Ecto neural progenitor cell (in vitro differentiated cells): ENCODE data around the gene DPP3.
A peak's percentile ranks its signal among the peaks of the same experiment; 100 is the strongest.

Experiments
- DNase-seq: peaks from one replicate; pipeline ENCODE4 v3.0.0-alpha.2; 2018; ENCODE audit warnings: low spot score

The DPP3 gene

DNA sequence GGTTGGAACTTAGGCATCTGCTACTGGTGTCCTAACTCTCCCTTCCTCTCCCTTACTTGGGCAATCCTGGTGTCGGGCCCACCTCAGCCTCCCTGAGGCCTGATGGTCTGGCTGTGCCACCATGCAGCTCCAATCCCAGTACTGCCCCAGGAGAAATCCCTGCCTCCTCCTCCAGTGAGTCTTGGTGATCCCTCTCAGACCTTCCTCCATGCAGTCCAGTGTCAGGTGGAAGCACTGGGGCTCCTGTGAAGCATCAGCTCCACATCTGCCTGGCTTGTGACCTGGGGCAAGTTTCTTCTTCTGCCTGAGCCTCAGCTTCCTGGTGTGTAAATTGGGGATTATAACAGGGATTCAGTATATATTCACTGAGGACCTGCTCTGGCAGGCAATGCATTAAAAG lies 15.3 kb upstream of the DPP3 start:
- no peak for DNase-seq

DNA sequence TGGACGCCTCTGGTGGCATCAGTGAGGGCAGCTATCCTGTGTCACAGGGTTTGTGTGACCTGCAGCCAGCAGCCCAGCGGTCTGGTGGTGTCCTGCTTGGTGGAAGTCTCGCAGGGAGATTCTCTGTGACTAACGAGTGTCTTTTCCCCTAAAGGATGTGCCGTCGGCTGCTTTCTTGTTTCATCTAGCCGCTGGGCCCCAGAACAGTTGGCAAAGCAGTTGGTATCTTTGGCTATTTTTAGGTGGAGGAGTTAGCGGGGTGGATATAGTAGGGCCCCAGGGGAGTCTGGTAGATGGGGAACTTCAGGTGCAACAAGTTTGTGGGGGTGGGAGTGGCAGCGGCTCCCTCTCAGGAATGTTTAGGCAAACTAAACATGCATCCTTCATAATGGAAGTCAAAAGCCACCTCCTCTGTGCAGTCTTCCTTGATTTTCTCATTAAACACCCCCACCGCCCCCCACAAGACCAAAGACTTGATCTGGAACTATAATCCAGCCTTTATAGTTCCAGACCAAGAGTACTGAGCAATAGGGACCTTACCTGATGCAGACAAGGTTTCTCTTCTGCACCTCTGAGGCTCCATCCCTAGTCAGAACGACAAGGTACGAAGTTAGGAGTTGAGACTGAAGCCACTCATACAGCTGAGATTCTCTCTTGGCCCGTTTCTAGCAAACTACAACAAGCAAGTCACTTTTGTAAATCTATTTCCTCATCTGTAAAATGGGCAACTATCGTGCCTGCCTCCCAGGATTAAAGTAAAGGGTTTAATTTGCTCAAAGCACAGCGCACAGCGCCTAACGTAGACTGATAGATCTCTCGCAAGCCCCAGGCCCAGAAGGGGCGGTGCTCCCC lies 14.6 kb upstream of the DPP3 start:
- no peak for DNase-seq

DNA sequence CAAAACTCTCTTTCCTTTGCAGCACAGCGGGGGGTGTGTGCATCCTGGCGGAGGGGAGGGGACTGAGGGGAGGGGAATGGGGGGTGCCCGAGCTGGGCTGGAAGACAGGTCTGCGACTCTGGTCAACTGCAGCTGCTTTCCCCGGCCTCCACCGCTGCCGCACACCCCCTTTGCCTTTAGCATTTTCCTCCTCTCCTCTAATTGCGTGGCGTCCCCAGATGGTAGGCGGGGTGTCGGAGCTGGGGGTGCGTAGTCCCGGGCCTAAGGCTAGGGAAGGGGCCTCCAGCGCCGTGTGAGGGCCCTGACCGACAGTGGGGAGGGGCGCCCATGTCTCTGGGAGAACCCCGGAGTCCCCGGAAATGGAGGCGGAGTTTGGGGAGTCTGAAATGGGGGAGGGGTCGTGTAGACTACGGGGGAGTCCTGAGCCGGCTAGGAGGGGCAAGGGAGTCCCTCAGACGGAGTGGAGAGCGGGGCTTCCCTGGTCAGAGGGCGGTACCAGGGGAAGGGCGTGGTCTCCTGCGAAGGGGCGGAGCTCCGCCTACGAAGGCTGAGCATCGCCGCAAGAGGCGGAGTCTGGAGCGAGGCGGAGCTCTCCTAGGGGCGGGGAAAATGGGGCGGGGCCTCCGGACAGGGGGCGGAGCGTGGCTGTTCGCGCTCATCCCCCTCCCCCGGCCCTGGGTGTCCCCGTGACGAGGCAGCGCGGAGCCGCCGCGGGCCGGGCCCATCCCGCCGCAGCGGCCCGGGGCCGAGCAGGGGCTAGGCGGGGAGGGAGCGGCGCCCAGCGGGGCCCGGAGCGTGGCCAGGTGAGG lies 13.8 kb upstream of the DPP3 start, which contains the start of gene PELI3:
Gene PELI3, plus strand, starts transcription at position 681 of the 809 bp plus-strand sequence. CDS start 1,224 bp downstream, outside the sequence.
- DNase-seq = peak; percentile 97

DNA sequence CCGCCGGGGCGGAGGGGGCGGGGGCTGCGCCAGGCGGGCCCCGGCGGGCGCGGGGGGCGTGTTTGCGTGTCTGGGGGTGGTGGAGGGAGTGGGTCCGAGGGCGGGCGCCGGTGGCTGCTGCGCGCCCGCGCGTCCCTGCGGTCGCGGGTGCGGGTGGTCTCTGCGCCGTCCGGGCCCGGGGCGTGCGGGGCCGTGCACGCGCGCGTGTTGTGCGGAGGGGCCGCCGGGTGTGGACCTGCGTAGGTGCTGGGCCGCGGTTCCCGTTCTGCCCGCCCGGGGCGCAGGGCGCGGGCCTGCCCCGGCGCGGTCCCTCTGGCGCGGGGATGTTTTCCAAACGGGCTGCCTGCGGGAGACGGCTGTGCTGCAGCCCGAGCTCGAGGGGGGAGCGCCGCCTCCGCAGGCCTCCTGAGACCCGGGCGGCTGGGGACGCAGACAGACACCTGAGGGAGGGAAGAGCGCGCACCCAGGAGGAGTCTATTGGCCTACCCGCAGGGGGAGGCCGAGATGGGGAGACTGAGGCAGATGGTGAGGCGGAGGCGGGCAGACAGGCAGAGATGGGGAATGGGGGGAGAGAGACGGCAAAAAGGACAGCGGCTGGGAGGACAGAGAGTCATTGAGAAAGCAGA lies 13.1 kb upstream of the DPP3 start:
- DNase-seq = no peak

DNA sequence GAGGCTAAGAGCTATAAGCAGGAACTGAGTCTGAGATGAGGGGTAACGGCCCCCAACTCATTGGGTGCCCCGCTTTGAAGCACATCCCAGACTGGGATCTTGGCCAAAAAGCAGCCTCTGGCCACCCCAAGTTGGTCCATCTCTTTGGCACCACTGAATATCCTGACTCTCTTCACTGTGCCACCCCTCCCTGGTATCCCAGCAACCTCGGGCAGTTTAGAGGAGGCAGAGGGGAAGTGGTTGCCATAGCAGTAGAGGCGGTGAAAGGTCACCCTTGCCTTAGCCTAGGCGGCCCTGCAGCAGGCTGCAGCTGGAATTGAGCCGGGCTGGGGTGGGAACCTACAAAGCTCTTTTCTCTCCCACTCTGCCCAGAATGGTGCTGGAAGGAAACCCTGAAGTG lies 12.5 kb upstream of the DPP3 start:
- peak; percentile 79 for DNase-seq

DNA sequence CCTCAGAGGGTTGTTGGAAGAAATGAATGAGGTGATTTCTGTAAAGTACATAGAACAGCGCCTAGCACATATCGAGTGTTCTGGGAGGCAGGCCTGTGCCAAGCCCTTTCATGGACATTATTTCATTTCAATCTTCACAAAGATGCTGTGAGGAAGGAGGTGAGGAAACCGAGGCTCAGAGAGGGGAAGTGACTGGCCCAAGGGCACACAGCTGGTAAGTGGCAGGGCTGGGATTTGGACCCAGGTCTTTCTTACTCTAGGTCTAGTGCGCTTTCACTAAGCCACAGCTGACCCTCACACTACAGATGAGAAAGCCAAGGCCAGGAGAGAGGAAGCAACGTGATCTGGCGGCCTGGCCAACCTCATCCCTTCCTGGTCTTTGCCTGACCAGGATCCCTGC lies 11.5 kb upstream of the DPP3 start:
- no peak for DNase-seq

DNA sequence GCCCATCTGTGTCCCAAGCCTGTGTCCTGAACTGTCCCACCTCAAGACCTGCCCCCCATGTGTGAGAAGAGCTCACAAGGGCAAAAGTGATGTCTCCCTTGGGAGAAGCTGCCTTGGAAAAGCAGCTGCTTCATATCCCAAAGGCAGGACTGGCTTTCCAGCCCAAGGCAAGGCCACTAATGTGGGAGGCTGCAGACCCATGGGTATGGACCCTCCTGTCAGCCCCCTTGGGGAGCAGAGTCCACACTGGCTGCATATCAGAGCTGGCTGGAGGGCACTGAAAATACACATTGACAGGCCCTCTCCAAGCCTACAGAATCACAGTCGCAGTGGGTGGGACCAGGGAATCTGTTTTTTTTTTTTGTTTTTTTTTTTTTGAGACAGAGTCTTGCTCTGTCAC lies 10.8 kb upstream of the DPP3 start:
- no peak for DNase-seq

DNA sequence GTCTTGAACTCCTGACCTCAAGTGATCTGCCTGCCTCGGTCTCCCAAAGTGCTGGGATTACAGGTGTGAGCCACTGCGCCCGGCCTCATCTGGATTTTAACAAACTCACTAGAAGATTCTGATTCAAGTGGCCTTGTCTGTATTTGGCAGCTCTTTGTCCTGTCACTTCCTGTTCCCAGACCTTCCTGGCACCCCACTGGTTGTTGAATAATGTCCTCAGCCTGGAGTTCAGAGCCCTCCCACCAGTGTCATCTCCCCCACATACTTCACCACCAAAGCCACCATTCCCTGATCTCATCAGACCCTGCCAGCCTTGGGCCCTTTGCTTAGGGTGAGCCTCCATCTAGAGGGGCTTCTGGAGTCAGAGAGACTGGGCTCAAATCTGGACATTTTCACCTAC lies 10.2 kb upstream of the DPP3 start:
- no peak for DNase-seq

DNA sequence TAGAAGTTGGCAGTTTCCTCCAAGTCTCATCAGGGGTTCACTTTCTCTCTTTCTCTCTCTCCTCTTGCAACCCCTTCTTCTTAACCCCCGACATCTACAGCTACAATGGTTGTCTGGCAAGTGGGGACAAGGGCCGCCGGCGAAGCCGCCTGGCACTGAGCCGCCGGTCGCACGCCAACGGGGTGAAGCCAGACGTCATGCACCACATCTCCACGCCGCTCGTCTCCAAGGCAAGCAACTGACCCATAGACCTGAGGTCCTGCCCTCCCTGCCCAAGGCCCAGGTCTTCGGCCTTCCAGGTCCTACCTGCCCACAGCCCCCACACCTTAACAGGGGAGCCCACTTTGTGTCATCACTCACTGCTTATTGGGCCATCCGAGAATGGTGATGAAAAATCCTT lies 9.1 kb upstream of the DPP3 start:
- no peak for DNase-seq

DNA sequence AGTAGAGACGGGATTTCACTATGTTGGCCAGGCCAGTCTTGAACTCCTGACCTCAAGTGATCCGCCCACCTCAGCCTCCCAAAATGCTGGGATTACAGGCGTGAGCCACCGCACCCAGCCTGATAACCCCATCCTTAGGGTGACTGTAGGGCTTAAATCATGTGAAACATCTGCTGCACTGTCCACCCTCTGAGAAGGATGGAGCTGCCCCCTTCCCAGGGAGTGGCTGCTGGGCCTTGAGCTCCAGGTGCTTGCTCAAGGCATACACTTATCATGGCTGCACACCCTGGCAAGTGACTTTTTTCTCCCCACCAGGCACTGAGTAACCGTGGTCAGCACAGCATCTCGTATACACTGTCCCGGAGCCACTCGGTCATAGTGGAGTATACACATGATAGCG lies 8.2 kb upstream of the DPP3 start:
- DNase-seq = no peak

DNA sequence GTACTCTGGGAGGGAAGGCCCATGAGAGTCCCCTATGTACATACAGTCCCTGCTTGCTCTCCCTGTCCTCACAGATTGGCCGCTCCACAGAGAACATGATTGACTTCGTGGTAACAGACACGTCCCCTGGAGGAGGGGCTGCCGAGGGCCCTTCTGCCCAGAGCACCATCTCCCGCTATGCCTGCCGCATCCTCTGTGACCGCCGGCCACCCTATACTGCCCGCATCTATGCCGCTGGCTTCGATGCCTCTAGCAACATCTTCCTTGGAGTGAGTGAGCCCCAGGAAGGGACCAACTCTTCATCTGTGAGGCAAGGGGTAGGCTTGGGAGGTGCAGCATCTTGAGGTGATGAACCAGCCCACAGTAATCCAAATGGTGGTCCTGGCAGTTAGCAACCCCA lies 7.1 kb upstream of the DPP3 start:
- no peak for DNase-seq

DNA sequence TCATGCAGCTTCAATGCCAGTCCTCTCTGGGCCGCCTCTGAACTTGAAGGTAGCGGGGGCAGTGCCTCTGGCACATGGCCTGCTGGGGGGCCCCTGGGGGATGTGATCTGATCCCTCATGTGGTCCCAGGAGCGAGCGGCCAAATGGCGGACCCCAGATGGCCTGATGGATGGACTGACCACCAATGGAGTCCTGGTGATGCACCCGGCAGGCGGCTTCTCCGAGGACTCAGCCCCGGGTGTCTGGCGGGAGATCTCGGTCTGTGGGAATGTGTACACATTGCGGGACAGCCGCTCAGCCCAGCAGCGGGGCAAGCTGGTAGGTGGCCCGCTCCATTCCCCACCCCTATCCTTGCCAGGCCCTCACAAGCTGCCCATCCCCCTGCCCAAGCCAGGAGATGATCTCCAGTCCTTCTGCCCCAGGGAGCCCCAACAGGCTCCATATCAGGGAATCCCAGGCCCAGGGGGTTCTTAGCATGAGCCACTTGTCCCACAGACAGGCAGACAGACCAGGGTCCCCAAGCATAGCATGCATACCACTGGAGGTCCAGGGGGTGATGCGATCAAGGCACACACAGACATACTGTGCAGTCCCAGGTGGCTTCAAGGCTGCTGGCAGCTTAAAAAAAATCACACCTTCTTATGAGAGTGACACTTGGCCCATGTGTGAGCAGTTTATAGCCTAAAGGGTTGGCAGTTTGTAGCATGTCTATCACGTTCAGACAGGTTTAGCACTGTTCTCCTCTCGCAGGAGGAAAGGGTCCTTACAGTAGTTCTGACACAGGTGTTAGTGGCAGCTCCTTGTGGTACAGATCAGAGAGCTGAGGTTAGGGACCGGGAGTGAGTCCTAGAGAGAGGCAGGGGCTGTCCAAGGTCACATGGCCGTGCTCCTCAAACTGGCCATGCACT lies 6.4 kb upstream of the DPP3 start:
- no peak for DNase-seq

DNA sequence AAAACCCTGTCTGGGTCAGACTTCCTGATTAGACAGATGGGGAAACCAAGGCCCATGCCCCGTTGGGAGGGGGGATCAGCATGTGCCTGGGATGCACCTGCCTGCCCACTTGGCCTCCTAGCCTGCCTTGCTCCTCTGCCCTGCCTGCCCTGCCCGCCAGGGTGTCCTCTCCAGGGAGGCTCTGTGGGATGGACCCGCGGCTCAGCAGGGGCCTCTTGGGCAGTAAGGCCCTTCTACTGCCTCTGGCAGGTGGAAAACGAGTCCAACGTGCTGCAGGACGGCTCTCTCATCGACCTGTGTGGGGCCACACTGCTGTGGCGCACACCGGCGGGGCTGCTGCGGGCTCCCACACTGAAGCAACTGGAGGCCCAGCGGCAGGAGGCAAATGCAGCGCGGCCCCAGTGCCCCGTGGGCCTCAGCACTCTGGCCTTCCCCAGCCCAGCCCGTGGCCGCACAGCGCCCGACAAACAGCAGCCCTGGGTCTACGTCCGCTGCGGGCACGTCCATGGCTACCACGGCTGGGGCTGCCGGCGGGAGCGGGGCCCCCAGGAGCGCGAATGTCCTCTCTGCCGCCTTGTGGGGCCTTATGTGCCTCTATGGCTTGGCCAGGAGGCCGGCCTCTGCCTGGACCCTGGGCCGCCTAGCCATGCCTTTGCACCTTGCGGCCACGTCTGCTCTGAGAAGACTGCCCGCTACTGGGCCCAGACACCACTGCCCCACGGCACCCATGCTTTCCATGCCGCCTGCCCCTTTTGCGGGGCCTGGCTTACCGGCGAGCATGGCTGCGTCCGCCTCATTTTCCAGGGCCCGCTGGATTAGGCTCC lies 4.7 kb upstream of the DPP3 start:
- no peak for DNase-seq

DNA sequence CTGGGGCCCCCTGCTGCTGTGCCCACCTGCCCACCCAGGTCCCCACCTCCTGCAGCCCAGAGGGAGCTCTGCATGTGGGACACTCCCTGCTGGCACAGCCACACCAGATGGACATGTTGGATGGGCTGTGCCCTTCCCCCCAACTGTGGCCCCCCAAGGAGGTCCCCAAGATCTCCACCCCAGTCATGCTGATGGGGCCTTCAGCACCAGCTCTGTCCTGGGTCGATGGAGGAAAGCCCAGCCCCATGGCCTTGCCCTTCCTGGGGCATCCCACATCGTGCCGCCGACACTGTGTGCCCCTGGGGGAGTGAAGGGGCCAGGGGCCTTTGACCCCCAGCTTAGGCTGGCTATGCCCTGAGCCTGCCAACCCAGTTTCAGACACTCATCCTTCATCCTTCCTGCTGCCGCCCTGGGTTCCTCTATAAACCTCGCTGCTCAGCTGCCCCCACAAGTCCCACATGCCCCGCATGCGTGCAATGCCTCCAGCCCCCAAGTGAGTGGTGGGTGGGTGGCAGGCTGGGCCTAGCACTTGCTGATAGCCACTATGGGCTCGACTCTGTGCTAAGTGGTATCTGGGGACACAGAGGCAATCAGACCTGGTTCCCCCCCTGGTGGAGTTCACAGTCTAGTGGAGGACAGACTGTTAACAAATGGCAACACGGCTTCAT lies 3.9 kb upstream of the DPP3 start:
- no peak for DNase-seq

DNA sequence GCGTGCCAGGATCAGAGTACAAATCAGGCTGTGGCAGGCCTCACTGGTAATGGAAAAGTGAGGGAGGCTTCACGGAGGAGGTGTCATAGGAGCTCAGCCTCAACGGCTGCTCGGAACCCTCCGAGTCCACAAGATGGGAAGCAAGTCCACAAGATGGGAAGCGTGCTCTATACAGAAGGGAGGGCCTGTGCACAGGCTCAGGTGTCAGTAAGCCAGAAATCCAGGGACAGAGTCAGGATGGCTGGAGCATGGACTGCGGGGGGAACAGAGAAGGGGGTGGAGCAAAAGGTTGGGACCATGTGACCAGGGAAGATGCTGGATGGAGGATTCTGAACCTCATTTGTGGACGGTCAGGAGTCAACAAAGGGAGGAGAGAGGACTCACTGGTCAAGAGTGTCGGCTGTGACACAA lies 3.4 kb upstream of the DPP3 start:
- DNase-seq = no peak

DNA sequence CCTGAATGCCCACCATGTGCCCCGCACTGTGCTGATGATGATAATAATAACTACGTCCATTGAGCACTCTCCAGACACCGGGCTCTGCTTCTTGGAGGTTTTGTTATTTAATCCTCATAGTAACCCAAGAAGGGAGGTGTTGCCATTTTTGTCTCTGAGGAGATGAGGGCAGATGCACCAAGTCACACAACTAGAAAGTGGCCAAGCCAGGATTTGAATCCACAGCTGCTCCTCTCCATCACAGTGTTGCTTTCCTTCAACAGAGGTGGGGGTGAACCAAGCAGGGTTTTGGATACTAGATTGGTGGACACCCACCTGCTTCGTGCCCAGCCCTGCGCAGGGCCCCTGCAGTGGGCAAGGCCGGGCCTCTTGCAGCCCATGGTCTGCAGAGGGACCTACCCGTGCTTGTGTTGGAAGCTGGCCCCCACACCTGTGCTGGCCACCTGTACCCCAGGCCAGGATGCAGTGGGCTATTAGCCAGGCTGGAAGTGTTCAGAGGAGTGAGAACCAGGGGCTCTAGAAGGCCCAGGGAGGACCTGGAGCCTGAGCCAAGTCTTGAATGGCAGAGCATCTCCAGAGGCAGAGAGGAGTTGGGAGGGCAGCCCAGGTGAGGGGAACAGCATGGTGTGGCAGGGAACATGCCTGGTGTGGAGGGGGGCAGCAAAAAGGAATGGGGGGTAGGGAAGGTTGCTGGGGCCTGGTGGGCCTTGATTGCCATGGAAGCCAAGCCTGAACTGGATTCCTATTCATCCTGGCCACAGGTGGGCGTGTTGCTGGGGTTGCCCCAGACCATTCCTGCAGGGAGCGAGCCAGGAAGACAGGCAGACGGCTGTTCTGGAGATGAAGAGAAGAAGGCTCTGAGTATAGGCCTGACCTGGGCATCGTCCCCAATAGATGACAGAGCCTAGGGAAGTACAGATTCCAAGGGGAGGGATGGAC lies 2.7 kb upstream of the DPP3 start:
- no peak for DNase-seq

DNA sequence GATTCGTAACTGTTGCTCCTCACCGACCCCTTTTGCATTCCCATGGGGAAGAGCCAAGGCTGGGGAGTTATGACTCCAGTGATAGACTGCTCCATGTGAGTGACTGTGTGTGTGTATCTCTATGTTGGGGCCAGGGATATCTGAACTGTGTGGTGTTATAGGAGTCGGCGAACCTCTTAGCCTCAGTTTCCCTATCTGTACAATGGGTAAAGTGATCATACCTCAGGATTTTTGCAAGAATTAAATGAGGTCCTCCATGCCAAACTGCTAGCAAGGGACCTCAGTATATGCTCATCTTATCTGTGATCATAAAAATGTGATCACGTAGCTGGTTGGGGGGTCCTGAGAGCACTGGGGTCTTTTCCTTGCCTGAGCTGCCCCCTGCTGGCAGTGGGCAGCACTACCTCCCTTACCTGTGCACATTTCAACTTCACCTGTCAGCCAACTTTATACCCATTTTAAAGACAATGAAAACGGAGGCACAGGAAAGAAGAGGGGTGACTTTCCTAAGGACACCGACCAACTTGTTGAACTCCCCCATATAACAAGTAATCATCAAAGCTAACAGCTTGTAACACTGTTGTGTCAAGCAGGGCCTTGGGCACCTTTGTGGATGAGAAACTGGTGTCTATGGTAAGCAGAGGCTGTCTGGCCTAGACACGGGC lies 1.4 kb upstream of the DPP3 start:
- no peak for DNase-seq

DNA sequence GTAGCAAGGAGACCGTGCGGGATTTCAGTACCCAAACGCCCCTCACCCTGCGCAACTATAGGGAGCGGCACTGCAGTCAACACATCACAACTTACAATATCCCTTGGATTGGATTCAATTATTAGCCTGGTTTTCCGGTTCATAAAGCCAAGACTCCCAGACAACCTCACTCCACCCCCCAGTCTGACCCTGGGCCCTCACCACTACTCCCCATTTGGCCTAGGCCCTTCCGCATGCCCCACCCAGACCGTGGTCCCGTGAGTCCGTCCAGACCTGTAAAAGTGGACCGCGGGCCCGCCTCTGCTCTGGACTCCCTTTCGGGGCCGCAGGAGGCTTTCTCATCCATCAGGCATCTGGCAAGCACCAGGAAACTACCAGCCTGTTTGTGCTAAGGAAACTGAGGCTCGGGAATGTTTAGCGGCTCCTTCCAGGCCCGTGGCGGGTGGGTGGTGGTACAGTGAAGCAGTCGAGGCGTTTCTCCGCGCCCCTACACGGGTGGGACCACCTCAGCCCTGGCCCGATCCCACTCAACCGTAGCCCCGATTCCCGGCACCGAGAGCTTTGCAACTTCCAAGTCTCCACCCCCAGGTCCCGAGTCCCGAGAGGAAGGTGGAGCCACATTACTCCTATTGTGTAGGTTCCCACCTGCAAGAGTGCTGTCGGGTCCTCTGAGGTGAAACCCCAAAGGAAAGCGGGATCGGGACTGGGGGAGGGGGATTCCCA lies 679 bp upstream of the DPP3 start:
- no peak for DNase-seq
